ENCODE data around the gene MGAT4C.

MGAT4C gene

DNA sequence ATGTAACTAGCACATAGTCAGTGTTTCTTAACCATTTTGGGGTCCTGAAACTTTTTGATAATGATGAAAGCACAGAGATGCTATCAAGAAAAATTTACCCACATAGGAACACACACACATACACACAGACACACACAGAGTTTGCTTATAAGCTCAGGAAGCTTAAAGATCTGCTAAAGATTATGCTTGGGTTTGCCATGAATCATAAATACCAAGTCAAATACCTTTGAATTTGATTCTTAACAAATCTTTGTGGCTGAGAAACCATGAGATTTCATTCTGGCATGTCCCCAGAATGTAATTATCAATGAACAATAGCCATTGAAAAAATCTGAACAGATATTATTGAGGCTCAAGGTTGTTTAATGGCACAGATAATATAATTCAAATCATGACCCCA is 292.9 kb downstream of the MGAT4C start:
- no peak for DNase-seq

DNA sequence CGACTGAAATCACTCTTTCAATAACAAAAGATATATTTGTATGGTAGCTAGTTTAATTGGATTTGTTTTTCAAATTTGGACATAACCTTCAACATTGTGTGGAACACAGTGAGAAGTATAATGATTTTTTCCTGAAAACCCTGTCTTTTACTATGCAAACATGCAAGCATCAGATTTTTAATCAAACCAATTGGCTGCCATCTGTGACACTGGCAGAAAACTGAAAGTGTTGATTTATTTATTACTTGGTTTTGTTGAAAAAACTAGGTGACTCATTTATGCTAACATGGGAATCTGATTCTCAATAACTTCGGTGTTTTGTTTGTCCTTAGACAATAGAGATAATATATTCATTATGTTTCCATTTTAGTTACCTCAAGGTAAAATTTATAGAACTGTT is 300.1 kb downstream of the MGAT4C start:
- DNase-seq = no peak

DNA sequence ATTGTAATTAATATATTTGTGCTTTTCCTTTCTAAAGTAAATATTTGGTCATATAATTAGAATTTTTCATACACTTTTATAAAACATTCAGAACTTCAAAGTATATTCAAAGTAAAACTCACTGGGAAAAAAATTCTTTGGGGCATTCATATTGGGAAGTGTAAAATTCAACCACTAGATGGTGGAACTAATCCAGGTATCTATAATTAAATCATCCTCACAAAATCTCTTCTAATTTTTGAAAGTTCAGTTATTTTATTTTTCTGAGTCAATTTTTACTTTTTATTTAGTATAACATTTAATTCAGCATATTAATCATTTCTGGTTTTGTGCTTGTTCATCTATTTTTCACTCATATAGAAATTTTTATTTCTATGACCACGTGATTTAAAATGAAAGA is 301.1 kb downstream of the MGAT4C start:
- peak; percentile 20 for DNase-seq

DNA sequence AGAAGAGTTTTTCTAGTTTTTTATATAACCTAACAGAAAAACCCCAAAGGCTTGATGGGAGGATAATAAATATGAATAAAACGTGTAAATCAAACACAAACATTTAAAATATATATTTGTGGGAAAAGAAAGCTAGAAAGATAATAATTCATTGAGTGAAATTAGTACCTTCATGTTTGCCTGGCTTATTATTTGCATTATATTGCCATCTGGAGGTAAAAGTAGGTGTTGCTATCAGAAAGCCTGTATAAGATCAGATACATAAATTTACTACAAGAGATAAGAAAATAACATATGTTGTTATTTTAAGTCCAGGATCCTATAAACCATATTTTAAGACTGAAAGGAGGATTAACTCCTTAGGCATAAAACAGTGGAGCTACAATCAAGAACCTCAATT is 304.4 kb downstream of the MGAT4C start:
- DNase-seq = no peak

DNA sequence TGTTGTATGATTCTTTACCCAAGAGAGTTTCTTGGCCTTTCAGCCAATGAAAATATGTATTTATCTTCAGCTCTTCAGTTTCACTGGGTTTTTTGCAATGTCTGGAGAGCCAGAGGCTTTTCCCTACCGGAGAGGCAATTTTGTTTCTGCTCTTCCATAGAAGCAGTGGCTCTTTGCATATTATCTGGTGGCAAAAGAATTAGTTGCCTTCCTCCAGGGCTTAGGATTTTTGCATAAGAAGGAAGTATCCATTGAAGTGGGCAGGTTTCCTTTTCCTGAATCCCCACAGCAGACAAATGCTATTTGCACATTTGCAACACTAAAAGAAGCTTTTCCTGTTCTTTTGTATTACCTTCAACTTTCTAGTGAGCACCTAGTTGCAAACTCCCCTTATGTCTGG is 306.9 kb downstream of the MGAT4C start:
- no peak for DNase-seq

DNA sequence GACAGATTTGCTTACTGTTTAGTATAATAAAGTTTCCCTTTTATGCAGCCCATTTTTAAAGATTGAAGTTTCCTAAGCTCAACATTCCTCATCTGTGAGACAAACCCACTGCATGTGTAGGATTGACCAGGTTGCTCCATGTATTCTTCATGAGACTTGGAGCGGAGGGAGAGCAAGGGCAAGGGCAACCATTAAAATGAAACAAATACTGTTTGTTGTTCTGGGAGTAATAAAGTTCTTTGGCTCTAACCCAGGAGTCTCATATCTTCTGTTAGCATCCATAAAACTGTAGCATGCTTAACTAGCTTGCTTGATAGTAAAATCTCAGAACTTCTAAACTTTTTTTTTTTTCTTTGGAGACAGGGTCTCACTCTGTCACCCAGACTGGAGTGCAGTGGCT is 307.9 kb downstream of the MGAT4C start:
- DNase-seq = no peak

DNA sequence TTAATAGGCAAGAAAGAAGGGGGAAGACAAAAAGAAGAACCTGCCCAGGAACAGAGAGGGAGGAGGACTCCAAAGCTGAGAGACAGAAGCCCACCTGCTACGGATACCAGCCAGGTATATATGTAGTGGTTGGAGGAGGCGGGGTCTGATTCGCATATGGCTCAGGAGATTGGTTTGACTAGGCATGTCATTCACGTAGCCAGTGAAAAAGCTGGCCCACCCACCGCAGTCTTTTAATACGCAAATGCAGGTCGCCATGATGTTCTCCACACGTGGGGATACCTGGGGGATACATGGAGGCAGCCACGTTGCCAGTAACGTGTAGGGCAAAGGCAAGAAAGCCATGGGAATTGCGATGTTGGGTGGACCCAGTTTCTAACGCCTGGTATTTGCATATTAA is 308.9 kb downstream of the MGAT4C start:
- no peak for DNase-seq

DNA sequence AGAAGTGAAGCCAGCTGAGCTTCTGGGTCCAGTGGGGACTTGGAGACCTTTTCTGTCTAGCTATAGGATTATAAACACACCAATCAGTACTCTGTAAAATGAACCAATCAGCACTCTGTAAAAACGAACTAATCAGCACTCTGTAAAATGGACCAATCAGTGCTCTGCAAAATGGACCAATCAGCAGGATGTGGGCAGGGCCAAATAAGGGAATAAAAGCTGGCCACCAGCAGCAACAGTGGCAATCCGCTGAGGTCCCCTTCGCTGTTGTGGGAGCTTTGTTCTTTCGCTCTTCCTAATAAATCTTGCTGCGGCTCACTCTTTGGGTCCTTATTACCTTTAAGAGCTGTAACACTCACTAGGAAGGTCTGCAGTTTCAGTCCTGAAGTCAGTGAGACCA is 309.8 kb downstream of the MGAT4C start:
- no peak for DNase-seq

DNA sequence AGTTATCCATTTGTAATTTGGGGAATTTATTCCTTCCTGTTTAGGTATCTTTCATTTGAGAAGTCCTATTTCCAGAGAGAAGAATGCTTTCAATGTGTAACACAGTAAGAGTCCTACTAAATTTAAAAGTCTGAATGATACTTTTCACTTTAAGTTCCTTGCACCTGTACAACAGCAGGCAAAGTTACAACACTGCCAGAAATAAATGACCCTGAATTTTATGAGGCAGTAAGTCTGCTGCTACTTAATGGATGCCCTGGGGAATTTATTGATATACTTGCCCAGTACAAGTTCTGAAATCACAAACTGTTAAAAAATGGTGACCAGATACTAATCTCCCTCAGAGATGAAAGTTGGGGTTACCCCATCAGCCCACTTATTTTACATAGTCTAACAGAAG is 329.0 kb downstream of the MGAT4C start:
- no peak for DNase-seq

DNA sequence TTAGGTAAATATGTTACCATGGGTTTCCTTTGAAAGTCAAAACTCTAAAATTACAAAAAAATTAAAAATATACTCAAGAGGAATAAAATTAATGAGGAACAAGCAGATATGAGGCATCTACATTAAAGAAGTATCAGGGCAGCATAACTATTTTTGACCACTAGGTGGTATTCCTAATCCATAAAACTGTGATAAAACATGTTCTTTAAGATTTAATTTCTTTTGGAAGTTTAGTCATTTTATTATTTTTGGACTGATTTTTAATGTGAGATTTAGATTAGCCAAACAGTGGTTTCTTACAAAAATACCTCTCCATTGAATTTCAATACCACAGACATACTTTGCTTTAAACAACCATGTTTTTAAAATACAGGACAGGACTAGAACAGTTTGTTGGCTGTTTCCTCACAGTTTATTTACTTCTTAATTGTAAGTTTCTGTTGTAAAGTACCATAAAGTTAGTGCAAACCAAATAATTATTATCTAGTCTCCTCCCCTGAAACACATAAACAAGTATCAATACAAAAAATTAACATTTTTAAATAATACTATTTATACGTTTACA is 332.3 kb downstream of the MGAT4C start:
- DNase-seq = peak; percentile 18

DNA sequence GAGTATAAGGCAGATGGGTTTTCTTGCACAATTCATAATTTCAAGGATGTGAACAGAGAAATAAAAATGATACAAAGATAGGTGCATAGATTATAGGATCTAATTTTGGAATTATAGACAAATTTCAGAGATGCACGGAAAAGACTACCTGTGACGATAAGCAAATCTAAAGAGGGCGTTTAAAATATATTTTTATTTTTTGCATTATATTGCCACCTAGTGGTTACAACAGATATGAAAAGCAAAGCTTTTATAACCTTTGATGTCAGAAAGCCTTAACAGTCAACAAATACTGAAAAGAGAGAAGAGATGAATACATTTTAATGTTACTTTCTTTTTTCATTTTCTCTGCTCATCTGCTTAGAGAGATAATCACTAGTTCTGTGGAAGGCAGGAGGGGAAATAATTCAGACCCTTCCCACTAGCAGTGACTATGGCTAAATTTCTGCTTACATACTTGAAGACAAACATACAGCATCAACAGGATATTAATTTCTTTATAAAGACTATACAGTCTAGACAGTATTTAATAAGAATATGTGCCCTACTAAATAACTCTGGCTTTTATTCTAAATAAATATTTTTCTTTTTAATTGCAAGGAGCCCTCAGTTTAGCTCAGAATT is 335.8 kb downstream of the MGAT4C start:
- peak; percentile 23 for DNase-seq

Data from NCI-H1694 treated with DMSO at 0.1 percent for 48 hours (cell line).